H1 (cell line): ENCODE measurements around the gene RBM4. TPM values are rescaled to one million over a fixed set of nuclear protein-coding genes. Genes with fewer than 3 reads are reported as not detected.

Experiments used
- CTCF ChIA-PET: fragments of 300-600 bp; sonication (Branson Sonifier 250); formaldehyde crosslinking; loops from one replicate; lab custom pipeline; 2021; ENCODE audit not compliant: partially characterized antibody; lab: Charles Lee
- POLR2A ChIA-PET: fragments of 300-600 bp; sonication (Branson Sonifier 250); formaldehyde crosslinking; loops from one replicate; lab custom pipeline; 2021; ENCODE audit warnings: inconsistent platforms; ENCODE audit not compliant: partially characterized antibody; lab: Charles Lee
- DNase-seq, 2 experiments: peaks; one replicate each; pipeline versions ENCODE4 v3.0.0 to v3.0.0-alpha.2; 2010 to 2022; ENCODE audit warnings: low spot score in 2 of 2, low read depth in 1 of 2, mixed read lengths in 1 of 2
- FAIRE-seq: peaks from 2 replicates; lab custom pipeline; 2011; peaks lifted over from hg19 to GRCh38; lab: Jason Lieb, UNC
- H2AFZ ChIP-seq: 2 replicates; pipeline ENCODE4 v1.8.1; 2012; ENCODE audit warnings: low read length, inconsistent platforms
- H2AK5ac ChIP-seq: 2 replicates; pipeline ENCODE4 v1.6.1; 2013; ENCODE audit warnings: low read depth, low read length
- H2BK120ac ChIP-seq: replicated peaks from 2 replicates; pipeline ENCODE3; 2013; ENCODE audit warnings: low read depth, low read length, inconsistent platforms
- H2BK12ac ChIP-seq: 2 replicates; pipeline ENCODE4 v1.6.1; 2013; ENCODE audit warnings: low read depth, low read length
- H2BK15ac ChIP-seq: 2 replicates; pipeline ENCODE4 v1.6.1; 2013; ENCODE audit warnings: low read length
- H2BK20ac ChIP-seq: 2 replicates; pipeline ENCODE4 v1.6.1; 2013; ENCODE audit warnings: low read length
- H2BK5ac ChIP-seq: 2 replicates; pipeline ENCODE4 v1.6.1; 2013; ENCODE audit warnings: low read depth, low read length
- H3K14ac ChIP-seq: 2 replicates; pipeline ENCODE4 v1.6.1; 2013; ENCODE audit warnings: inconsistent platforms; ENCODE audit not compliant: insufficient read length
- H3K18ac ChIP-seq: 2 replicates; pipeline ENCODE4 v1.6.1; 2013; ENCODE audit warnings: low read length; ENCODE audit errors: extremely low read depth
- H3K23ac ChIP-seq: 2 replicates; pipeline ENCODE4 v1.6.1; 2013; ENCODE audit warnings: inconsistent platforms; ENCODE audit not compliant: insufficient read length
- H3K23me2 ChIP-seq: 2 replicates; pipeline ENCODE4 v1.6.1; 2013; ENCODE audit warnings: low read depth, low read length
- H3K27ac ChIP-seq: 2 replicates; pipeline ENCODE4 v1.6.1; 2011; ENCODE audit warnings: low read depth, low read length, inconsistent platforms
- H3K27me3 ChIP-seq, 4 experiments: replicated peaks in 1 of 4; 1 replicate in 1 of 4; 2 replicates in 3 of 4; pipeline versions ENCODE4 v1.6.1 to v1.8.1; 2011 to 2013; ENCODE audit warnings: low read length in 3 of 4, mild to moderate bottlenecking in 3 of 4, inconsistent platforms in 2 of 4, mixed read lengths in 2 of 4, moderate library complexity in 1 of 4; ENCODE audit not compliant: control insufficient read depth in 3 of 4, insufficient read depth in 3 of 4; ENCODE audit errors: extremely low read depth in 1 of 4
- H3K36me3 ChIP-seq, 4 experiments: 2 replicates each; pipeline versions ENCODE4 v1.6.1 to v1.8.1; 2011 to 2013; ENCODE audit warnings: mild to moderate bottlenecking in 4 of 4, low read length in 3 of 4, moderate library complexity in 2 of 4, control low read depth in 1 of 4, inconsistent platforms in 1 of 4; ENCODE audit not compliant: insufficient read depth in 4 of 4, control insufficient read depth in 2 of 4
- H3K4ac ChIP-seq: replicated peaks from 2 replicates; pipeline ENCODE3; 2013; ENCODE audit warnings: low read length, low read depth, mixed read lengths, inconsistent platforms; ENCODE audit not compliant: insufficient read length
- H3K4me1 ChIP-seq, 4 experiments: replicated peaks in 1 of 4; 1 replicate in 1 of 4; 2 replicates in 3 of 4; pipeline versions ENCODE4 v1.6.1 to v1.8.1; 2011 to 2013; ENCODE audit warnings: low read length in 3 of 4, inconsistent platforms in 2 of 4, mixed read lengths in 1 of 4; ENCODE audit not compliant: insufficient read depth in 4 of 4, control insufficient read depth in 3 of 4
- H3K4me2 ChIP-seq, 2 experiments: 2 replicates each; pipeline versions ENCODE4 v1.6.1 to v1.8.1; 2011 to 2013; ENCODE audit warnings: low read depth in 2 of 2, low read length in 2 of 2, control low read depth in 1 of 2, inconsistent platforms in 1 of 2, mild to moderate bottlenecking in 1 of 2; ENCODE audit not compliant: insufficient read depth in 1 of 2
- H3K4me3 ChIP-seq, 4 experiments: fragments of 200-600, 300-600 bp in 1 of 4; sonication (generic), shearing (Covaris generic), sonication (Bioruptor Twin) in 1 of 4; 2 replicates each; pipeline versions ENCODE4 v1.5.1 to v1.8.1; 2011 to 2016; ENCODE audit warnings: low read length in 4 of 4, low read depth in 3 of 4, control low read depth in 2 of 4, inconsistent platforms in 2 of 4, mild to moderate bottlenecking in 2 of 4, mixed read lengths in 1 of 4, moderate library complexity in 1 of 4; ENCODE audit not compliant: insufficient read depth in 2 of 4; ENCODE audit errors: extremely low read depth in 1 of 4
- H3K56ac ChIP-seq: replicated peaks from 2 replicates; pipeline ENCODE3; 2013; ENCODE audit warnings: low read depth, mild to moderate bottlenecking, mixed read lengths, low read length, inconsistent platforms; ENCODE audit not compliant: insufficient read length
- H3K79me1 ChIP-seq: 2 replicates; pipeline ENCODE4 v1.6.1; 2013; ENCODE audit warnings: low read depth, low read length, control low read depth
- H3K79me2 ChIP-seq, 2 experiments: 2 replicates each; pipeline versions ENCODE4 v1.6.1 to v1.8.1; 2012 to 2013; ENCODE audit warnings: low read length in 2 of 2, mild to moderate bottlenecking in 2 of 2, inconsistent platforms in 1 of 2; ENCODE audit not compliant: insufficient read depth in 2 of 2, control insufficient read depth in 1 of 2
- H3K9ac ChIP-seq, 4 experiments: replicated peaks in 1 of 4; 1 replicate in 1 of 4; 2 replicates in 3 of 4; pipeline versions ENCODE4 v1.6.1 to v1.8.1; 2011 to 2013; ENCODE audit warnings: low read depth in 3 of 4, low read length in 3 of 4, control low read depth in 2 of 4, mild to moderate bottlenecking in 2 of 4, moderate library complexity in 2 of 4, inconsistent platforms in 1 of 4; ENCODE audit errors: extremely low read depth in 1 of 4
- H3K9me3 ChIP-seq, 2 experiments: 2 replicates each; pipeline versions ENCODE4 v1.6.1 to v1.8.1; 2012 to 2013; ENCODE audit warnings: mild to moderate bottlenecking in 2 of 2, moderate library complexity in 2 of 2, control low read depth in 1 of 2, inconsistent platforms in 1 of 2, low read depth in 1 of 2, low read length in 1 of 2, mixed read lengths in 1 of 2; ENCODE audit not compliant: insufficient read depth in 2 of 2
- H4K20me1 ChIP-seq, 2 experiments: replicated peaks in 1 of 2; 2 replicates each; pipeline versions ENCODE3 to v1.8.1; 2011 to 2013; ENCODE audit warnings: inconsistent platforms in 2 of 2, low read length in 2 of 2, mild to moderate bottlenecking in 1 of 2; ENCODE audit not compliant: insufficient read depth in 2 of 2, control insufficient read depth in 1 of 2
- H4K5ac ChIP-seq: 2 replicates; pipeline ENCODE4 v1.6.1; 2013; ENCODE audit warnings: low read length, low read depth, mixed read lengths, inconsistent platforms; ENCODE audit not compliant: insufficient read length
- H4K8ac ChIP-seq: 2 replicates; pipeline ENCODE4 v1.8.0; 2013; ENCODE audit warnings: mild to moderate bottlenecking, moderate library complexity, low read length, inconsistent platforms; ENCODE audit not compliant: insufficient read depth; ENCODE audit errors: extremely low read depth
- H4K91ac ChIP-seq: replicated peaks from 2 replicates; pipeline ENCODE3; 2013; ENCODE audit warnings: low read length, mixed read lengths, inconsistent platforms; ENCODE audit not compliant: insufficient read length
- EZH2 ChIP-seq: fragments of 200-600 bp; sonication (generic); IDR thresholded peaks from 2 replicates; pipeline ENCODE4 v1.7.1; 2012; ENCODE audit warnings: low read depth, mild to moderate bottlenecking, moderate library complexity, low read length, inconsistent platforms; ENCODE audit not compliant: severe bottlenecking
- MAFK ChIP-seq: IDR thresholded peaks from 2 replicates; pipeline ENCODE4 v1.6.1; 2012; ENCODE audit warnings: low read depth, mild to moderate bottlenecking, improper control_type of control experiment, low read length
- POLR2A ChIP-seq, 2 experiments: IDR thresholded peaks; 1 replicate in 1 of 2; 2 replicates in 1 of 2; pipeline ENCODE4 v1.6.1; 2011; ENCODE audit warnings: low read depth in 2 of 2, low read length in 2 of 2, mild to moderate bottlenecking in 2 of 2; ENCODE audit errors: control extremely low read depth in 1 of 2
- SIX5 ChIP-seq: IDR thresholded peaks from 2 replicates; pipeline ENCODE4 v1.6.1; 2011; ENCODE audit warnings: mild to moderate bottlenecking, low read depth, low read length
- WGBS, 2 experiments: shearing (Covaris generic) in 1 of 2; methylation state at CpG; one replicate each; pipeline versions ENCODE4 v1.1.6 to v1.1.7; 2013 to 2015; ENCODE audit warnings: low lambda C conversion rate in 2 of 2, mixed read lengths in 2 of 2, inconsistent platforms in 1 of 2, low coverage in 1 of 2, missing lambda C conversion rate in 1 of 2; ENCODE audit not compliant: insufficient replicate concordance in 2 of 2, insufficient coverage in 1 of 2, insufficient read length in 1 of 2; ENCODE audit errors: extremely low coverage in 1 of 2, missing lambda C conversion rate in 1 of 2; 5-methylcytosine and 5-hydroxymethylcytosine counted together
- polyA plus RNA-seq, 7 experiments: library from polyadenylated mRNA; depleted of rRNA in 3 of 7; stranded (reverse) in 5 of 7; unstranded in 2 of 7; fragments of >200 nt in 5 of 7; fragments of 200-250 nt in 2 of 7; gene quantifications; 1 replicate in 5 of 7; 2 replicates in 1 of 7; 4 replicates in 1 of 7; pipeline versions ENCODE4 v1.2.1 to v1.2.3, GENCODE V29; 2011 to 2013; ENCODE audit warnings: missing spikeins in 2 of 7, mixed read lengths in 2 of 7
- total RNA-seq: library from RNA; stranded (reverse); fragmentation: NEBNext Ultra II Directional; extraction: Animal tissue kit (Norgen Biotek cat#: 25700); gene quantifications from 2 replicates; pipeline ENCODE4 v1.2.1, GENCODE V29; 2021

RBM4 gene
- total and polyA plus RNA-seq, 2 of the 8 experiments (the other 6 are each of a cell fraction or from before 2014, with no cell fraction given) = 192 to 330 TPM

GRCh38 chr11:66643745-66644437 is 5.4 kb downstream of the RBM4 start:
- Histone ChIP-seq H3K4me2 (peak overlapping the region; percentile 3 to 41; a peak in 3 of 4 replicates), H4K91ac (no peak overlapping the region), H3K18ac (no peak overlapping the region), H3K27me3 (no peaks in the 10 kb centered on the region), H2BK12ac (no peak overlapping the region), H3K4me3 (peak overlapping the region in 1 of 4 experiments; percentile 5; a peak in 2 of 8 replicates), H3K9ac (no peak overlapping the region), H3K14ac (no peak overlapping the region), H3K23ac (no peak overlapping the region), H2BK20ac (no peak overlapping the region), H3K27ac (no peak overlapping the region), H2BK120ac (no peak overlapping the region), H3K4ac (no peak overlapping the region), H3K79me1 (peaks cover 3% of the 10 kb centered on the region; the same call in 1 of the 2 replicates), H4K8ac (peak overlapping the region; percentile 16; the same call in 1 of the 2 replicates), H2BK15ac (no peak overlapping the region), H2AK5ac (no peak overlapping the region), H3K23me2 (peaks cover 9% of the 10 kb centered on the region), H3K56ac (no peak overlapping the region), H3K79me2 (peaks cover 72 to 100% of the 10 kb centered on the region in 2 experiments), H4K5ac (no peak overlapping the region), H3K36me3 (peaks cover 43 to 89% (median 73%) of the 10 kb centered on the region in 4 experiments), H4K20me1 (peaks cover 52 to 60% of the 10 kb centered on the region in 2 experiments), H2AFZ (no peak overlapping the region), H3K9me3 (no peaks in the 10 kb centered on the region), H2BK5ac (no peak overlapping the region), H3K4me1 (peaks cover 0 to 20% (median 13%) of the 10 kb centered on the region in 4 experiments; a peak in 4 of 7 replicates)
- FAIRE-seq (no peak), DNase-seq (no peak)
- no peak for TF ChIP-seq SIX5
- no peak for TF ChIP-seq MAFK
- TF ChIP-seq POLR2A (IDR thresholded peaks at IDR 0.05; ENCODE audit: control extremely low read depth in 1 of 2, low read depth in 2 of 2, low read length in 2 of 2) = peak; percentile 56 to 62; a peak in 2 of 3 replicates
- no peak for TF ChIP-seq EZH2
- ChIA-PET POLR2A (interaction anchor here (1.0 to 66.2 kb wide), 6 partner anchors 1 to 135 kb away, joined by 3 to 2165 read pairs (median 14); partner anchors contain the start of genes CCDC87, CCS, RBM14 and RBM4), CTCF (interaction anchor here (1.1 to 1.9 kb wide), 3 partner anchors 53 to 190 kb away, joined by 3 to 6 read pairs (median 3); no protein-coding TSS in a partner anchor)
- WGBS, 2 experiments = 95% methylated on average over 24 of the region's 24 CpGs; no CpG with 5 or more reads in 1 of the 2 experiments
